ENCODE results near the gene OXNAD1.
A peak's percentile ranks its signal among the peaks of the same experiment; 100 is the strongest.
"Not testable (repeated sequence)": the region's sequence is repeated elsewhere in the genome, so short reads cannot be mapped to it uniquely, and the experiment has no call there.

Gene OXNAD1

GRCh38 chr3:16304061-16305010 is 39.3 kb downstream of the OXNAD1 start:
- DNase-seq (ENCODE audit: low read depth), result no peak

- DNase-seq (ENCODE audit: low read depth), result no peak
Observed at GRCh38 chr3:16305111-16305541, 40.1 kb downstream of the OXNAD1 start.

- DNase-seq (ENCODE audit: low read depth), result no peak
Observed at GRCh38 chr3:16307832-16308531, 43.0 kb downstream of the OXNAD1 start.

- DNase-seq (ENCODE audit: low read depth), result no peak
Observed at GRCh38 chr3:16308727-16309126, 43.7 kb downstream of the OXNAD1 start.

- no peak for DNase-seq (ENCODE audit: low read depth)
Observed at GRCh38 chr3:16309558-16309957, 44.5 kb downstream of the OXNAD1 start.

GRCh38 chr3:16310486-16310885 is 45.5 kb downstream of the OXNAD1 start:
- DNase-seq (ENCODE audit: low read depth), result not testable (repeated sequence)

GRCh38 chr3:16311960-16312451 is 47.0 kb downstream of the OXNAD1 start:
- DNase-seq (ENCODE audit: low read depth), result peak; percentile 19

- no peak for DNase-seq (ENCODE audit: low read depth)
Observed at GRCh38 chr3:16313886-16314645, 49.1 kb downstream of the OXNAD1 start.

GRCh38 chr3:16315623-16316022 is 50.6 kb downstream of the OXNAD1 start:
- DNase-seq (ENCODE audit: low read depth), result no peak

GRCh38 chr3:16316396-16316795 is 51.4 kb downstream of the OXNAD1 start:
- no peak for DNase-seq (ENCODE audit: low read depth)

GRCh38 chr3:16316847-16317560 is 52.0 kb downstream of the OXNAD1 start:
- DNase-seq (ENCODE audit: low read depth), result no peak

GRCh38 chr3:16317561-16317945 is 52.5 kb downstream of the OXNAD1 start:
- DNase-seq (ENCODE audit: low read depth), result no peak

GRCh38 chr3:16318176-16318575 is 53.2 kb downstream of the OXNAD1 start:
- peak; percentile 70 for DNase-seq (ENCODE audit: low read depth)

GRCh38 chr3:16319307-16319706 is 54.3 kb downstream of the OXNAD1 start:
- DNase-seq (ENCODE audit: low read depth), result no peak

- no peak for DNase-seq (ENCODE audit: low read depth)
Observed at GRCh38 chr3:16319723-16320122, 54.7 kb downstream of the OXNAD1 start.

- no peak for DNase-seq (ENCODE audit: low read depth)
Observed at GRCh38 chr3:16320711-16321110, 55.7 kb downstream of the OXNAD1 start.

- DNase-seq (ENCODE audit: low read depth), result no peak
Observed at GRCh38 chr3:16322189-16322588, 57.2 kb downstream of the OXNAD1 start.

GRCh38 chr3:16323737-16324136 is 58.7 kb downstream of the OXNAD1 start:
- DNase-seq (ENCODE audit: low read depth), result no peak

GRCh38 chr3:16325850-16326249 is 60.8 kb downstream of the OXNAD1 start:
- no peak for DNase-seq (ENCODE audit: low read depth)

GRCh38 chr3:16326724-16327349 is 61.8 kb downstream of the OXNAD1 start:
- DNase-seq (ENCODE audit: low read depth), result no peak

GRCh38 chr3:16328124-16328523 is 63.1 kb downstream of the OXNAD1 start:
- DNase-seq (ENCODE audit: low read depth), result no peak

Data from fibroblast of gingiva (primary cell).